ENCODE results near the gene KRT84. TPM values are rescaled to one million over a fixed set of nuclear protein-coding genes. Genes with fewer than 3 reads are reported as not detected.

The KRT84 gene
- polyA plus RNA-seq, 1 donor from 2014 or later = not detected

DNA sequence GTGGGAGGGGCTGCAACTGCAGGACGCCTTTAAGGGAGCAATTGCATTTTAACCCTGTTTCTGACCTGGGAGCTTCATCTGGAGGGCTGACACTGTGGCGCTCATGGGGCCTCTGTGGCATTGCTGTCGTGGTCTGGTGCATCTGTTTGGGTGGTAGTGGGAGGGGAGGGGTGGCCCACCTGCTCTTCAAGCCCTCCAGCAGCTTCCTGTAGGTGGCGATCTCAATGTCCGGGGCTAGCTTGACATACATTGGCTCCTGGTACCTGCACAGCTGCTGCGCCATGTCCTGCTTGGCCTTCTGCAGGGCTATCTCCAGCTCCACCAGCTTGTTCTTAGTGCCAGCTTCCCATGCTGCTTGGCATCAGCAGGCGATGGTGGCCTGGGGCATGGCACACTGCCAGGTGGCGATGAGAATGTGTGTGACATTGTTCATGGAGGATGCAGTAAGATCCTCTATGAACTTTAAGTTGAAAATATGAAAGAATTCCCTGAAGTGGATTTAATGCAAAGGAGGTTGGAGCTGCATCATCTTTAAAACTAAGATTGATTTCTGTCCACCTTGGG, 28.4 kb upstream of the KRT84 start:
- no peaks in the 10 kb centered on the region for H3K9me3 ChIP-seq (ENCODE audit: low read length)
- H3K9ac ChIP-seq (ENCODE audit: low read length) = no peak overlapping the region
- H3K36me3 ChIP-seq (ENCODE audit: insufficient read depth, low read length) = no peaks in the 10 kb centered on the region
- no peaks in the 10 kb centered on the region for H3F3A ChIP-seq (ENCODE audit: insufficient read depth, low read length, poor library complexity, severe bottlenecking)
- H2AFZ ChIP-seq (ENCODE audit: low read depth, low read length) = no peak overlapping the region
- no peaks in the 10 kb centered on the region for H3K79me2 ChIP-seq (replicated peaks; ENCODE audit: insufficient read depth, low read length)
- TF ChIP-seq SMC3 (conservative IDR thresholded peaks at IDR 0.05; ENCODE audit: poor library complexity) = no peak
- TF ChIP-seq MXI1 (conservative IDR thresholded peaks at IDR 0.05; ENCODE audit: poor library complexity, severe bottlenecking) = no peak
- TF ChIP-seq EP300 (conservative IDR thresholded peaks at IDR 0.05; ENCODE audit: poor library complexity, severe bottlenecking) = no peak
- no peak for TF ChIP-seq CTCF (IDR thresholded peaks at IDR 0.05; ENCODE audit: poor library complexity, severe bottlenecking)
- no peak for TF ChIP-seq POLR2AphosphoS5 (IDR thresholded peaks at IDR 0.05)
- no peak for TF ChIP-seq REST (IDR thresholded peaks at IDR 0.05; ENCODE audit: borderline replicate concordance)
- TF ChIP-seq EZH2 (IDR thresholded peaks at IDR 0.05; ENCODE audit: borderline replicate concordance, insufficient read depth, low read length, poor library complexity, severe bottlenecking) = no peak
- H3K27me3 ChIP-seq (ENCODE audit: insufficient read depth, low read depth, low read length) = no peaks in the 10 kb centered on the region
- no peaks in the 10 kb centered on the region for H4K20me1 ChIP-seq (ENCODE audit: insufficient read depth)
- H3K4me3 ChIP-seq (ENCODE audit: low read length) = no peak overlapping the region
- H3K27ac ChIP-seq (ENCODE audit: low read length) = no peak overlapping the region
- H3K9me2 ChIP-seq (ENCODE audit: insufficient read depth, low read length) = no peaks in the 10 kb centered on the region
- H3K4me2 ChIP-seq (ENCODE audit: low read length) = no peak overlapping the region

- Histone ChIP-seq H3K4me3 (ENCODE audit: low read length) (no peak overlapping the region), H3K79me2 (replicated peaks; ENCODE audit: insufficient read depth, low read length) (no peaks in the 10 kb centered on the region), H3F3A (ENCODE audit: insufficient read depth, low read length, poor library complexity, severe bottlenecking) (no peaks in the 10 kb centered on the region), H3K27me3 (ENCODE audit: insufficient read depth, low read depth, low read length) (no peaks in the 10 kb centered on the region), H4K20me1 (ENCODE audit: insufficient read depth) (no peaks in the 10 kb centered on the region), H3K9me3 (ENCODE audit: low read length) (no peaks in the 10 kb centered on the region), H3K36me3 (ENCODE audit: insufficient read depth, low read length) (no peaks in the 10 kb centered on the region), H2AFZ (ENCODE audit: low read depth, low read length) (no peak overlapping the region), H3K9ac (ENCODE audit: low read length) (no peak overlapping the region), H3K4me2 (ENCODE audit: low read length) (no peak overlapping the region), H3K9me2 (ENCODE audit: insufficient read depth, low read length) (no peaks in the 10 kb centered on the region), H3K27ac (ENCODE audit: low read length) (no peak overlapping the region)
- no peak for TF ChIP-seq REST (IDR thresholded peaks at IDR 0.05; ENCODE audit: borderline replicate concordance)
- TF ChIP-seq EP300 (conservative IDR thresholded peaks at IDR 0.05; ENCODE audit: poor library complexity, severe bottlenecking) = no peak
- no peak for TF ChIP-seq POLR2AphosphoS5 (IDR thresholded peaks at IDR 0.05)
- TF ChIP-seq RAD21 (conservative IDR thresholded peaks at IDR 0.05) = no peak
- no peak for TF ChIP-seq CTCF (IDR thresholded peaks at IDR 0.05; ENCODE audit: poor library complexity, severe bottlenecking)
- no peak for TF ChIP-seq TAF1 (IDR thresholded peaks at IDR 0.05; ENCODE audit: low read depth)
- no peak for TF ChIP-seq EZH2 (IDR thresholded peaks at IDR 0.05; ENCODE audit: borderline replicate concordance, insufficient read depth, low read length, poor library complexity, severe bottlenecking)
- no peak for TF ChIP-seq SMC3 (conservative IDR thresholded peaks at IDR 0.05; ENCODE audit: poor library complexity)
Observed at GRCh38 chr12:52413202-52413601, 27.8 kb upstream of the KRT84 start.
